Brain pericyte (primary cell): ENCODE measurements around the gene TULP4.

Experiments
- DNase-seq: peaks from one replicate; pipeline ENCODE4 v3.0.0-alpha.2; 2012; ENCODE audit warnings: low read depth, low spot score

The TULP4 gene, protein sequence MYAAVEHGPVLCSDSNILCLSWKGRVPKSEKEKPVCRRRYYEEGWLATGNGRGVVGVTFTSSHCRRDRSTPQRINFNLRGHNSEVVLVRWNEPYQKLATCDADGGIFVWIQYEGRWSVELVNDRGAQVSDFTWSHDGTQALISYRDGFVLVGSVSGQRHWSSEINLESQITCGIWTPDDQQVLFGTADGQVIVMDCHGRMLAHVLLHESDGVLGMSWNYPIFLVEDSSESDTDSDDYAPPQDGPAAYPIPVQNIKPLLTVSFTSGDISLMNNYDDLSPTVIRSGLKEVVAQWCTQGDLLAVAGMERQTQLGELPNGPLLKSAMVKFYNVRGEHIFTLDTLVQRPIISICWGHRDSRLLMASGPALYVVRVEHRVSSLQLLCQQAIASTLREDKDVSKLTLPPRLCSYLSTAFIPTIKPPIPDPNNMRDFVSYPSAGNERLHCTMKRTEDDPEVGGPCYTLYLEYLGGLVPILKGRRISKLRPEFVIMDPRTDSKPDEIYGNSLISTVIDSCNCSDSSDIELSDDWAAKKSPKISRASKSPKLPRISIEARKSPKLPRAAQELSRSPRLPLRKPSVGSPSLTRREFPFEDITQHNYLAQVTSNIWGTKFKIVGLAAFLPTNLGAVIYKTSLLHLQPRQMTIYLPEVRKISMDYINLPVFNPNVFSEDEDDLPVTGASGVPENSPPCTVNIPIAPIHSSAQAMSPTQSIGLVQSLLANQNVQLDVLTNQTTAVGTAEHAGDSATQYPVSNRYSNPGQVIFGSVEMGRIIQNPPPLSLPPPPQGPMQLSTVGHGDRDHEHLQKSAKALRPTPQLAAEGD (N-terminal part only)

DNA sequence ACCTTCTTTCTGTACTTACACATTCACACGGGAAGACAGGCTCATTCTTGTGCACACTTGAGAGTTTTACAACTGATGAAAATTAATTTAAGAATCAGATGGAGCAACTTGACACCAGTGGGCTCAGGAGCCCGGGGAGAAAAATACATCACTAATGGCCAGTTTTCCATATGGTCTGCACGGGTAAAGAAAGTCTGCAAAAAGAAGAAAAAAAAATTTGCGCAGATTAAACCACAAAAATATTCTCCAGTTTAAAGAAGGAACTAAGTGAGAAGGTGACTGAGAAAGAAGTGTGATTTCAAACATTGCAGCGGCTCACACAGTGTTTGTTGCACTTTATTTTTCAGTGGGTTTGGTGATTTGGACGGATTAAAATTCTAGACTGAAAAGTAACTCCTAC lies at the start of gene TULP4:
Gene TULP4 (plus strand): TSS at position 301 of the 400 bp plus-strand sequence. CDS start 1,552 bp downstream, outside the sequence.
- DNase-seq, result no peak

DNA sequence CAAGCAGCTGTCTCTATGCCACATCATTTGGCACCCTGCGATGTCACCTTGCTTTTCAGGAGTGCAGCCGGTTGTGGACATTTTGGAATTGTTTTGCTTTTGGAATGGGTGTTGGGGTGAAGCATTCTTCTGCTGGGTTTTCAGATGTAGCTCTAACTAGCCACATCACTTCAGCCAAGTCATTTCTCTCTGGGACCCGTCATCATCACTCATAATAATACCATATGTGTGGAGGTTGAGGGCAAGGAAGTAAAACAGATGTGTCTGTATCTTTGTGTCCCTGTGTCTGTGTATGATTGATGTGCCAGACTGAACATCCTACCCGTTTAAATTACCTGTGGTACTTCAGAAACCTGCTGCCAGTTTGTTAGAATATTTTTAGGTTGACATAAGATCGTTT lies 49.5 kb upstream of the TULP4 start:
- no peak for DNase-seq

DNA sequence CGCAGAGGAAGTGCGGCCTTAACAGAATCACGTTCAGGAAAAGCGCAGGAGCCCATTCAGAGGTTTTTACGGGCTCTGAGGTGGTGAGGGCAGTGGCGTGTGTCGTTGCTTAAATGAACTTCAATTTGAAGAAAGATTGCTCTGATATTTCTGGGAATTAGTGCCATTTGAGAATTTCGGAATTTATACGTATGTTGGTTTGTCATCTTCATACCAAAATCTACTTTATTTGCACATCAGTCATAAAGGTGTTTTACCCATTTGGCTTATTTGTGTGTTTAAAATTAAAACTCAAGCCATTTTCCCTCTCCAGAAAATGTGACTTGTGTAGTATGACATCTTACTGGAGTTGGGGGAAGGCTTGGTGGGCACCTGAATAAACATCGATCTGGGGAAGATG lies 48.1 kb upstream of the TULP4 start:
- no peak for DNase-seq

DNA sequence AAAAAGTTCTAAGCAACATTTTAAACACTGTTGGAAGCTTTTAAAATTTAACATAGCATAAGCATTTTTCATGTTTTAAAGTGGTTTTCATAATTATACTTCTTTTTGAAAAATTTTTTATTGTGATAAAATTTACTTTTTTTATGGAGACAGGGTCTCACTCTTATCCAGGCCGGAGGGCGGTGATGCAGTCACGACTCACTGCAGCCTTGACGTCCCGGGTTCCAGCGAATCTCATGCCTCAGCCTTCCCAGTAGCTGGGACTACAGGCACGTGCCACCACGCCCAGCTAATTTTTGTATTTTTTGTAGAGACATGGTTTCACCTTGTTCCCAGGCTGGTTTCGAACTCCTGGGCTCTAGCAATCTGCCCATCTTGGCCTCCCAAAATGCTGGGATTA lies 46.1 kb upstream of the TULP4 start:
- DNase-seq, result no peak

DNA sequence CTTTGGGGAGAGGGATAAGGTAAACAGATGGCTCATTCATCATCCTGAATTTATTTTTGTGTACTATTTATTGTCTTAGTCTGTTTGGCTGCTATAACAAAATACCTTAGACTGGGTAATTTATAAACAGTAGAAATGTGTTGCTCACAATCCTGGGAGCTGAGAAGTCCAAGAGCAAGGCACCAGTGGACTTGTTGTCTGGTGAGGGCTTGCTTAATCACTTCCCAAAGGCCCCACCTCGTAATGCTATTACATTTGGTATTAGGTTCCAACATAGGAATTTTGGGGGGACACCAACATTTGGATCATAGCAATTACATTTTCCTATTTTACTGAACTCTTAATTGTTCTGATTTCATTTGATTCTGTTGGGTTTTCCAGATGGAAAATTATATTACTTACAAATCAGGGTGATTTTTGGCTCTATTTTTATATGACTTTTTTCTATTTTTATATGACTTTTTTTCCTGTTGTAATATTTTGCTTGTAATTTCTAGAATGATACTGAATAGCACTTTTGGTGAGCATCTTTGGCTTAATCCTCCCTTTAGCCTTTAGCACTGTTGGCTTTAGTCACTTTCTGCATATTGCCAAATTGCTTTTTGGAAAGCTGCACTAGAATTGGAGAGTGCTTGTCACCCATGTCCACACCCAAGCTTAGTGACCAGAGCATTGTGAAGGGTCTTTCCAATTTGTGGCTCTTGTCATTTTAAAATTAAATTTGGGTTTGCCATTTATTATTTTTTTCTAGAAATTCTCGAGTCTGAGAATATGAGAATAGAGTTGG lies 43.7 kb upstream of the TULP4 start:
- DNase-seq, result no peak

DNA sequence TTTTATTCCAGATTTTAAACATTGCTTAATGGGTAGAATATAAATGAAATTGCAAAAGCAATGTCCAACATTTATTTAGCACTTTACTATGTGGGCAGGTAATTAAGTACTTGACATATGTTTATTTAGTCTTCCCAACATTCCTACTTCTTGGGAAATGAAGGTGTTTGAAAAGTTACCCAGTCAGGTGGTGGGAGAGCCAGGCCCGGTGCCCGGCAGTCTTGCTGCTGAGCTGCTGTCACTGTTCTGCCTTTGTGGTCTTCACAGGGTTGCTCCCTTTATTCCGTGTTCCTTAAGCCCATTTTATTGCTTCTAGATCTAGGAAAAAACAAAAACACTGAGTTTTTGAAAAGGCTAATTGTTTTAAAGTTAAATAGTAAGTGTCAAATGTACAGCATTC lies 42.6 kb upstream of the TULP4 start:
- DNase-seq, result no peak

DNA sequence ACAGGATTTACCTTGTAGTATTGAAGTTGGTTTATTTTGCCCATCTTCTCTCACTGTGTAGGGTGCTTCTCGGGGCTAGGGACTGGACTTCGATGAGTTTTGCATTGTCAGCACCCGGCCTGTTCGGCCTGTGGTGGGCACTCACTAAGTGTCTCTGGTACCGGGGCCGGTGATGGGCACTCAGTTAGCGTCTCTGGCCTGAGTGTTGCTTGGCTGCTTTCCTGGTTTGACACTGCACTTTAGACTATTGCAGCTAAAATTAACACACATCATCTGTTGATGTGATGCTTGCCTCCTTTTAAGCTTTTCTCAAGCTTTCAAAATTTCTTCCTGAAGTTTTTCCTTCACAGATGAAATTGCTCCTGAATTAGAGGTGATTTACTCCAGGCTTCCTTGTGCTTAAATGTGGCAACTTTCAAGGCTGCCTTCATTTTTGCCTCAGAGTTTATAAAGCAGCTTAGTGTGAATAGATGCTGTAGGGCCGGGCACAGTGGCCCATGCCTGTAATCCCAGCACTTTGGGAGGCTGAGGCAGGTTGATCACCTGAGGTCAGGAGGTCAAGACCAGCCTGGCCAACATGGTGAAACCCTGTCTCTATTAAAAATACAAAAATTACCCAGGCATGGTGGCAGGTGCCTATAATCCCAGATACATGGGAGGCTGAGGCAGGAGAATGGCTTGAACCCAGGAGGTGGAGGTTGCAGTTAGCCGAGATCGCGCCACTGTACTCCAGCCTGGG lies 41.7 kb upstream of the TULP4 start:
- no peak for DNase-seq

DNA sequence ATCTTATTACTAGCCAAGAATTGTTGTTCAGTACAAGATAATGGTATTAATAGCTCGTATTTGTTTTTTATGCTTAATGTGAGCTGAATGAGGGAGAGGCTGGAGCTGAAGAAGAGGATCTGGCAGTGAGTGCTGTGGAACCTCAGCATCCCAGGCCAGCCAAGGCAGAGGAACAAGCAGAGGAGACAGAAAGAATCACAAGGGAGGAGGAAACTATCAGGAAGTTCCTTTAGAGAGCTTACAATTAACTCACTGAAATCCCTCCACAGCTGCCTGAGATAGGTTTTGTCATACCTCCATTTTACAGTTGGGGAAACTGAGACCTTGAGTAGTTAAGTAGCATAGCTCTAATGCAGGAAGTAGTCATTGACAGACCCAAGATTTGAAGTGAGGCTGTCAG lies 39.9 kb upstream of the TULP4 start:
- no peak for DNase-seq

DNA sequence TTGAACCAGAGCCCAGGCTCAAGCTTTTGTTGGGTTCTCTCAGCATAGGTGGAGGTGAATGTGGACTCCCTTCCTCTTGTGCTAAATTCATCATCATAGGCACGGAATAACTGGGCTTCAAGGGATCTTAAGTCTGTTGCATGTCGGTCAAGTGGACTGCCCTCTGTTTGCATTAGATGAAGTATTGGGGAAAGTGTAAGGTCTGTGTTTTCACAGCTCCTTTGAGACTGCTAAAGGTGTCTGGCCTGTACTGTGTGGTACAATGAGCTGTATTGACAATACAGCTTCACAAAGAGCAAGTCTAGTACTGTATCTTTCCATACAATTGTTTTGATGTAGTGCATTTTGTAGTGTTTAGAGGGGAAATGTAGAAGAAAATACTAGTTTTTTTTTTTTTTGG lies 34.3 kb upstream of the TULP4 start:
- DNase-seq, result no peak

DNA sequence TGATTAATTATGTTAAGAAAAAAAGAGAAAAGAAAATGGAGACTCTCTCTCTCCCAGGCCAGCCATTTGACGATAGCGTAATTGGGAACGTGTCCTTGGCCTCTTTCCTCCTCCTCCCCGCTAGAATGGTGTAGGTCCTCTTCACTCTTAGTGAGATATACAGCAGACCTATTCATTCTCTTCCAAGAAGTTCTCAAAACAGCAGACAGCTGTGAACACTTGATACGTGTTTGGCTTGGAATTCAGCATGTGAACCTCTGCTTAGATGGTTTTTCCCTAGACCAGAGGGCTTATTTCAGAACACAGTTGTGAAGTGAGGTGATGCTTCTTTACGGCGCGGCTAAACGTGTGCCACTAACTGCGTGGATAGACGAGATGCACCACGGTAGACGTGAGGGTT lies 32.6 kb upstream of the TULP4 start:
- no peak for DNase-seq

DNA sequence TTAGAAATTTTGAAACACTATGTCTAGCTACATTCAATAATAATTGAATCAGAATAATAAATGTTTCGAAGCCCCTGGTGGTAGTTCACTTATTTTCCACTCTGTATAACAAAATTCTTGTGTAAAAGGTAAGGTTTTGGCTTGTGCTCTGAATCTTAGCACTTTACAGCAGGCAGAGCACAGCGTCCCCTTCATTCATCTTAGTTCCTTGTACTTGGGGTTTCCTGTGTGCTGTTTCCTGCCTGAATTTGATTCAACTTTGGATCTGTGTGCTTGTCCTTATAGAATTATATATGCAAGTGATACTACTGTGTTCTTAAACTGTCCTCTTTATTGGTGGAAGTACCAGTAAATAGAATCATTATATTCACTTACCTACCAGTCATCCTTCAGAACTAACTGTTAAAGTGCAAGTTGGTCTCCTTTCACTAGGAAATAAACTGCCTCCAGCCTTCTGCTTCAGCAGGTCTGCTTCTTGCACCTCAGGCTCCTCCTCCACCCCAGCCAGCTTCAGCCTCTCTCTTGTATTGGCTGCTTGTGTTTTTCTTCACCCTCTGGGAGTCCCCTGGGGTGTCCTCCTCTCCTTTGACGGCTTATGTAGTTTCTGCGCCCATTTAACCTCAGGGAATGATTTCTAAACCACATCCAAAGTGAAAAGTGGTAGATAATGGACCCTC lies 28.8 kb upstream of the TULP4 start:
- DNase-seq, result no peak

DNA sequence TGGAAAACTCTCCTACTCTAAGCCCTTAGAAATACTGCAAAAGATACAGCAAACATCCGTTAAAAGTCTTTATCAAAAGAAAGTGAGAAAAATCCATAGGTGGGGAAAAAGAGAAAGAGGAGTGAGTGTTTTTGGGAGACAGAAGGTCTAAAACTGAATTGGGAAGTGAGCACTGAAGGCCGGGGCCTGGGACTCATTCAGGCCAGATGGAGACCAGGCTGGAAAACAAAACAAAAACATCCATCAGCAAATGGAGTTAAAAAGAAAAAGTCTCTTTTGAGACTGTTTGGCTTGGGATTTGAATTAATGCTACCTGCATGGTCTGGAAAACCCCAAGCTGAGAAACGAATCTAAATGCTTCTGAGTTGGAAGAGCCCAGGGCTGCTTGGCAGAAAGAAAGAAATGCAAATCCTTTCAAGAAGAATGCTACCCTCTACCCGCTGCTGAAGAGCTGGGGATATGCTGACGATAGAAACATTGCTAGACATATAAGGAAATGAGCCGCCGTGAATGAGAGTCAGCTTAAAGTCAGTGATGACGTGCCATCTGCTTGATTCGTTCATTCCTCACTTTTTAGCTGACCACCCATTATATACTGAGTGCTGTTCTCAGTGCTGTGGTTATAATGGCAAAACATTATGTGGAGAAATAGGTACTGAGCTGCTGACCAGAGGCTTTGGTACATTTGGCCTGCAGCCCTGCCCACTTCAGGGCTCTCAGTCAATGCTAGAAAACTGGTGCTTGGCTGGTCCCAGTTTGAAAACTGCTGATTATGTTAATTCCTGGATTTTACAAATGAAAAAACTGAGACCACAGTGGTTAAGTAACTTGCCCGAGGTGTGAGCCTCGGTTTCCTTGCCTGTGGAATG lies 28.0 kb upstream of the TULP4 start:
- peak; percentile 41 for DNase-seq

DNA sequence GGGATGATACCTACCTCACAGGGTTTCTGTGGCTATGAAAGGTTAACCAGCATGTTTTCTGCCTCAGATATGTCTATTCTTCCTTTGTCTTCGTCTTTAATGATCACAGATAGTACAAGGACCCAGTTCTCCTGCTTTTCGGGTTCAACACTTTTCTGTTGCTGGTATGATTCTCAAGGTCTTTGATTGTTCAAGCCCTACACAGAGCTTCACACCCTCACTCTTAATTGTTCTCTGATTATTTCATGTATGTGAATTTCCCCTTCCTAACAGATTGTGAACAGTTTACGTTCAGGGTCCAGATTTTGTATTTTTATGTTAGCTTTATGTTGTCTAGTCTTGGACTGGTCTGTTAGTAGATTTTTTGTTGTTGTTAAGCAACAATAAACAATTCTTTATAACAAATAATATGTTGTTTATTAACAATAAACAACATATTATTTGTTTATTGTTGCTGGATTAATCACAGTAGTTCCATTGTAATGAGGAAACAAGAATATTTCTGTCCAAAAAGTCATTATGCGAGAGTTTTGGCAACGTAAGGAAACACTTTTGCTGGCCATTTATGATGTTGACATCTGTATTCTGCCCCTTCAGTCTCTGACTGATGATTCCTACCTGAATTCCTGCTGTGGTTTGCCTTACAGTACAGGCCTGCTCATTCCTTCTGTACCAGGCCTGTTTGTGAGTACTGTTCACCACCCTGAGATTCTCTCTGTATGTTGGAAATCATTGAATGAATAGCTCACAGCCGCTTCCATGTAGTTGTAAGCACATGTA lies 27.2 kb upstream of the TULP4 start:
- DNase-seq, result no peak

DNA sequence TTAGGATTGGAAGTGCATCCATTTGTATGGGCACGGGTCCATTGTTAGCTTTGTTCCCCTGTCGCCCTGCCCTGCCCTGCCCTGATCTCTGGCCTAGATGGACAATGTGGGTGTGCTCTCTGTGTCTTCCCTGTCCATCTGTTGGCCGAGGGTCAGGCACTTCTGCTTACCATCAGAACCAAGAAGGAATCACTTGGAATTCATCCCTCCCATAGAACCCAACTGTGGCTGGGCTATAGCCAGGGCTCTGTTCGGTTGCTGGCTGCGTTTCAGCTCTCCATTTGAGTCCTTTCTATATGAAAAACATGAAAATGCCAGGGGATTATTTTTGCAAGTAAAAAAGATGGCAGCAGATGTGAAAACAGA lies 26.6 kb upstream of the TULP4 start:
- no peak for DNase-seq

DNA sequence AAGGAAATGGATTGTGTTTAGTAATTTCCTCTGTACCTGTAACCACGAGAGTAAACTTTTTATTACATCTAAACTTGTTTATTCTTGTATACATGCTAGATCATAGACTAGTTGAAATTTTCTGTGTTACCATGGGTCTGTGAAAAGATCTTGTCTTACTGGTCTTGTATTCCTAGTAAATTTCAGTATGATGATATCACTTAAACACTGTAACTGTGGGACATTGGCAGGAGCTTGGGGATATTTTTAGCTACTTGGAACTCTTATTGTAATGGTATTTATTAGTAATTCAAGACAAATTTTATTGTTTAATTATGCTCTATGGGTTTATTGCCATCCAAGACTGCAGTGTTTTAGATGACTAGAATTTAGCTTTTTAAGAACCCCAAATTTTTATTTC lies 25.9 kb upstream of the TULP4 start:
- DNase-seq, result no peak

DNA sequence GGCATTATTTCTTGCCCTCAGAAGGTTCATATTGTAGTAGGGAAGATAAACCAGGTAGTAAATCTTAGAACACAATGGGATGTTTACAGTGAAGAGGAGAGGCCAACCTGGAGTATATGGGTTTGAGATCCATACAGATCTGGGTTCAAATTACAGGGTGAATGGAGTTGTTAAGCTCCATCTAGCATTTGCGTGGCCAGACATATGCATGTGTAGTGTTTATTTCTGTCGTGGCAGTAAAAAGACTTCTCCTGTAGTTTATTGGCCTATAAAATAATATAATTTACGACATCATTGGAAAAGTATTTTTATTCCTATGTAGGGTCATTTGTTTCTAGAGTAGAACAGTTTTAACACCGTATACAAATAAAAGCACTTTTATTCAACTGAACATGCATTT lies 25.2 kb upstream of the TULP4 start:
- DNase-seq, result no peak

DNA sequence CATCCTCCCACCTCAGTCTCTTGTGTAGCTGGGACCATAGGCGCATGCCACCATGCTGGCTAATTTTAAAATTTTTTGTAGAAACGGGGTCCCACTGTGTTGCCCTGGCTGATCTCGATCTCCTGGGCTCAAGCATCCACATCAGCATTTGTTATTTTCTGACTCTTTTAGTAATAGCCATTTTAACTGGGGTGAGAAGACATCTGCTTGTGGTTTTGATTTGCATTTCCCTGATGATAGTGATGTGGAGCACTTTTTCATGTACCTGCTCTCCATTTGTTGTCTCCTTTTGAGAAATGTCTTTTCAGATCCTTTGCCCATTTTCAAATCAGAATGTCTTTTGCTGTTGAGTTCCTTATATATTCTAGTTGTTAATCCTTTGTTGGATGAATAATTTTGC lies 22.2 kb upstream of the TULP4 start:
- DNase-seq, result no peak

DNA sequence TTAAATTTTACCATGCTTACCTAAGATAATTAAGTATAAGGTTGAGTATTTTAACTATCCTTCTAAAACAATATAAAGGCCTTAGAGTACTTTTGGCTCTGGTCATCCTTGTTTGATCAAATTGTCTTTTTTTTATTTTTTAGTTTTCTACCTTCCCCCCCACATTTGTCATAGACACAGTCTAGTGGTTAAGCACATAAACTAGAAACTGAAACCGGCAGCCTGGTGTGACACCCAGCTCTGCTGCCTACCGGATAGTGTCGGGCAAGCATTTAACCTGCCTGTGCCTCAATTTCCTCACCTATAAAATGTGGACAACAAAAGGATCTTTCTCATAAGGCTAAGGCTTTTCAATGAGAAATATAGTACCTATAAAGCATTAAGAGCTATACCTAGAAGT lies 21.6 kb upstream of the TULP4 start:
- no peak for DNase-seq

DNA sequence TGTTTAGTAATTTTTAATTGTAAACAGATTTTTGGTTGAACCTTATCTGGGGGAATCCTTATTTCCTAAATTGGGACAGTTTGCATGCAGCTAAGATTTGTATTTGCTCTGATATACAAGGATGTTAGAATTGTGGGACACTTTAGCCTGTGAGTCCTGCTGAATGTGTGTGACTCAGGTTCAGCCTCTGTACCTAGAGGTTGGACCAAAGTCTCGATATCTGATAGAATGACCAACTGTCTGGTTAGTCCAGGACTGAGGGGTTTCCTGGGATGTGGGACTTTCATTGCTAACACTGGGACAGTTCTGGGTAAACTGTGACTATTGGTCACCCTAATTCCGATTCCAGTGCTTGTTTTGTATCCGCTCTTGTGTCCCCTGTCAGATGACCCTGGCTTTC lies 20.2 kb upstream of the TULP4 start:
- DNase-seq, result no peak
